Mucosa of stomach (tissue), 1 donor: ENCODE measurements around the gene RPS6KC1.
"Not testable (repeated sequence)": the region's sequence is repeated elsewhere in the genome, so short reads cannot be mapped to it uniquely, and the experiment has no call there.

Experiments
- H3K27me3 ChIP-seq: one replicate; pipeline ENCODE4 v1.7.0; 2013; ENCODE audit warnings: mild to moderate bottlenecking, low read length; ENCODE audit not compliant: control insufficient read depth, insufficient read depth
- H3K36me3 ChIP-seq: one replicate; pipeline ENCODE4 v1.7.0; 2013; ENCODE audit warnings: low read length; ENCODE audit not compliant: control insufficient read depth, insufficient read depth
- H3K4me1 ChIP-seq: one replicate; pipeline ENCODE4 v1.7.0; 2013; ENCODE audit warnings: mild to moderate bottlenecking, low read length; ENCODE audit not compliant: control insufficient read depth, insufficient read depth
- H3K4me3 ChIP-seq: one replicate; pipeline ENCODE4 v1.7.0; 2013; ENCODE audit warnings: low read length
- H3K9ac ChIP-seq: one replicate; pipeline ENCODE4 v1.7.0; 2013; ENCODE audit warnings: mild to moderate bottlenecking, low read length, moderate library complexity
- H3K9me3 ChIP-seq: one replicate; pipeline ENCODE4 v1.7.0; 2013; ENCODE audit warnings: mild to moderate bottlenecking, low read length, moderate library complexity; ENCODE audit not compliant: control insufficient read depth
- donor health status: Pancreatic carcinoma.

The RPS6KC1 gene

GRCh38 chr1:213281640-213282301 lies 230.7 kb downstream of the RPS6KC1 start:
- H3K36me3 ChIP-seq: no peaks in the 10 kb centered on the region
- H3K4me1 ChIP-seq: no peaks in the 10 kb centered on the region
- no peaks in the 10 kb centered on the region for H3K27me3 ChIP-seq
- no peak overlapping the region for H3K4me3 ChIP-seq
- no peaks in the 10 kb centered on the region for H3K9me3 ChIP-seq
- H3K9ac ChIP-seq: no peak overlapping the region

GRCh38 chr1:213284626-213285025 lies 233.6 kb downstream of the RPS6KC1 start:
- H3K36me3 ChIP-seq: no peaks in the 10 kb centered on the region

GRCh38 chr1:213286235-213286634 lies 235.2 kb downstream of the RPS6KC1 start:
- no peaks in the 10 kb centered on the region for H3K27me3 ChIP-seq
- H3K36me3 ChIP-seq: no peaks in the 10 kb centered on the region
- no peak overlapping the region for H3K4me3 ChIP-seq
- H3K9ac ChIP-seq: no peak overlapping the region
- no peaks in the 10 kb centered on the region for H3K9me3 ChIP-seq
- no peaks in the 10 kb centered on the region for H3K4me1 ChIP-seq

More at GRCh38 chr1:213284626-213285025, 233.6 kb downstream of the RPS6KC1 start:
- no peak overlapping the region for H3K4me3 ChIP-seq
- no peaks in the 10 kb centered on the region for H3K9me3 ChIP-seq
- H3K9ac ChIP-seq: no peak overlapping the region
- no peaks in the 10 kb centered on the region for H3K27me3 ChIP-seq
- no peaks in the 10 kb centered on the region for H3K4me1 ChIP-seq

- H3K36me3 ChIP-seq: no peaks in the 10 kb centered on the region
- no peak overlapping the region for H3K9ac ChIP-seq
- no peak overlapping the region for H3K4me3 ChIP-seq
- no peaks in the 10 kb centered on the region for H3K9me3 ChIP-seq
- no peaks in the 10 kb centered on the region for H3K27me3 ChIP-seq
- H3K4me1 ChIP-seq: no peaks in the 10 kb centered on the region
These were observed 236.9 kb downstream of the RPS6KC1 start for GRCh38 chr1:213287987-213288386.

- Histone ChIP-seq H3K9ac (no peak overlapping the region), H3K27me3 (no peaks in the 10 kb centered on the region), H3K36me3 (no peaks in the 10 kb centered on the region), H3K4me1 (no peaks in the 10 kb centered on the region), H3K9me3 (no peaks in the 10 kb centered on the region), H3K4me3 (no peak overlapping the region)
These were observed 240.5 kb downstream of the RPS6KC1 start for GRCh38 chr1:213291526-213291925.

GRCh38 chr1:213292614-213293013 lies 241.6 kb downstream of the RPS6KC1 start:
- H3K9me3 ChIP-seq: no peaks in the 10 kb centered on the region
- H3K4me3 ChIP-seq: no peak overlapping the region
- no peaks in the 10 kb centered on the region for H3K27me3 ChIP-seq
- no peaks in the 10 kb centered on the region for H3K36me3 ChIP-seq
- H3K4me1 ChIP-seq: no peaks in the 10 kb centered on the region
- no peak overlapping the region for H3K9ac ChIP-seq

GRCh38 chr1:213295860-213296259 lies 244.8 kb downstream of the RPS6KC1 start:
- Histone ChIP-seq H3K4me3 (no peak overlapping the region), H3K27me3 (no peaks in the 10 kb centered on the region), H3K4me1 (no peaks in the 10 kb centered on the region), H3K9me3 (no peaks in the 10 kb centered on the region), H3K9ac (no peak overlapping the region), H3K36me3 (no peaks in the 10 kb centered on the region)

GRCh38 chr1:213296558-213296957 lies 245.5 kb downstream of the RPS6KC1 start:
- Histone ChIP-seq H3K9me3 (no peaks in the 10 kb centered on the region), H3K4me3 (no peak overlapping the region), H3K4me1 (no peaks in the 10 kb centered on the region), H3K9ac (no peak overlapping the region), H3K36me3 (no peaks in the 10 kb centered on the region), H3K27me3 (no peaks in the 10 kb centered on the region)

GRCh38 chr1:213297021-213297420 lies 246.0 kb downstream of the RPS6KC1 start:
- H3K9ac ChIP-seq: no peak overlapping the region
- no peak overlapping the region for H3K4me3 ChIP-seq
- no peaks in the 10 kb centered on the region for H3K36me3 ChIP-seq
- no peaks in the 10 kb centered on the region for H3K9me3 ChIP-seq
- no peaks in the 10 kb centered on the region for H3K27me3 ChIP-seq
- no peaks in the 10 kb centered on the region for H3K4me1 ChIP-seq

- no peaks in the 10 kb centered on the region for H3K36me3 ChIP-seq
- H3K27me3 ChIP-seq: no peaks in the 10 kb centered on the region
- no peaks in the 10 kb centered on the region for H3K4me1 ChIP-seq
- H3K9ac ChIP-seq: no peak overlapping the region
- no peak overlapping the region for H3K4me3 ChIP-seq
- H3K9me3 ChIP-seq: no peaks in the 10 kb centered on the region
These were observed 249.4 kb downstream of the RPS6KC1 start for GRCh38 chr1:213300433-213300832.

- H3K4me3 ChIP-seq, H3K4me1 ChIP-seq, H3K9me3 ChIP-seq, H3K36me3 ChIP-seq, H3K9ac ChIP-seq, H3K27me3 ChIP-seq: not testable (repeated sequence)
These were observed 250.5 kb downstream of the RPS6KC1 start for GRCh38 chr1:213301524-213301923.

GRCh38 chr1:213303286-213303685 lies 252.2 kb downstream of the RPS6KC1 start:
- no peak overlapping the region for H3K4me3 ChIP-seq
- H3K27me3 ChIP-seq: no peaks in the 10 kb centered on the region
- H3K9me3 ChIP-seq: no peaks in the 10 kb centered on the region
- H3K9ac ChIP-seq: no peak overlapping the region
- H3K4me1 ChIP-seq: no peaks in the 10 kb centered on the region
- no peaks in the 10 kb centered on the region for H3K36me3 ChIP-seq

GRCh38 chr1:213315571-213315970 lies 264.5 kb downstream of the RPS6KC1 start:
- H3K9ac ChIP-seq: no peak overlapping the region
- H3K9me3 ChIP-seq: no peaks in the 10 kb centered on the region
- no peaks in the 10 kb centered on the region for H3K27me3 ChIP-seq
- no peaks in the 10 kb centered on the region for H3K36me3 ChIP-seq
- peaks cover 4% of the 10 kb centered on the region for H3K4me1 ChIP-seq
- H3K4me3 ChIP-seq: no peak overlapping the region
